GM19025 (cell line): ENCODE results near the gene UBE2S.
"Not testable (repeated sequence)": the region's sequence is repeated elsewhere in the genome, so short reads cannot be mapped to it uniquely, and the experiment has no call there.

Experiments used
- ATAC-seq: cut with Tn5 transposase; IDR thresholded peaks from one replicate; pipeline ENCODE4 v1.9.1; 2021; ENCODE audit warnings: mild to moderate bottlenecking, low read depth, moderate library complexity; ENCODE audit not compliant: unreplicated experiment

UBE2S gene

GRCh38 chr19:55440411-55441105 lies 33.0 kb upstream of the UBE2S start:
- ATAC-seq = no peak

- no peak for ATAC-seq
Measured at GRCh38 chr19:55439052-55439451, 31.5 kb upstream of the UBE2S start.

- no peak for ATAC-seq
Measured at GRCh38 chr19:55437410-55437809, 29.8 kb upstream of the UBE2S start.

GRCh38 chr19:55436847-55437246 lies 29.3 kb upstream of the UBE2S start:
- no peak for ATAC-seq

- no peak for ATAC-seq
Measured at GRCh38 chr19:55435020-55435419, 27.4 kb upstream of the UBE2S start.

- ATAC-seq = no peak
Measured at GRCh38 chr19:55434356-55434919, 26.9 kb upstream of the UBE2S start.

GRCh38 chr19:55433292-55433691 lies 25.7 kb upstream of the UBE2S start:
- no peak for ATAC-seq

- ATAC-seq = no peak
Measured at GRCh38 chr19:55432241-55432959, 24.8 kb upstream of the UBE2S start.

- ATAC-seq = no peak
Measured at GRCh38 chr19:55431183-55431582, 23.6 kb upstream of the UBE2S start.

GRCh38 chr19:55426042-55426441 lies 18.5 kb upstream of the UBE2S start:
- no peak for ATAC-seq

- no peak for ATAC-seq
Measured at GRCh38 chr19:55424518-55424917, 16.9 kb upstream of the UBE2S start.

- ATAC-seq = no peak
Measured at GRCh38 chr19:55423225-55424005, 15.8 kb upstream of the UBE2S start.

GRCh38 chr19:55421281-55421680 lies 13.7 kb upstream of the UBE2S start:
- ATAC-seq = not testable (repeated sequence)

GRCh38 chr19:55419624-55420236 lies 12.1 kb upstream of the UBE2S start:
- ATAC-seq = no peak

GRCh38 chr19:55419103-55419502 lies 11.5 kb upstream of the UBE2S start:
- no peak for ATAC-seq

- no peak for ATAC-seq
Measured at GRCh38 chr19:55418185-55418584, 10.6 kb upstream of the UBE2S start.

GRCh38 chr19:55410168-55410567 lies 2.6 kb upstream of the UBE2S start:
- no peak for ATAC-seq

- not testable (repeated sequence) for ATAC-seq
Measured at GRCh38 chr19:55409179-55409578, 1.6 kb upstream of the UBE2S start.

GRCh38 chr19:55408533-55408872 lies 915 bp upstream of the UBE2S start:
- no peak for ATAC-seq

GRCh38 chr19:55407800-55408532 lies 378 bp upstream of the UBE2S start:
- peak; percentile 77 for ATAC-seq
